Kidney epithelial cell (primary cell): ENCODE results near the gene STOM. TPM values are rescaled to one million over a fixed set of nuclear protein-coding genes. Genes with fewer than 3 reads are reported as not detected.
A peak's percentile ranks its signal among the peaks of the same experiment; 100 is the strongest.

Source experiments
- DNase-seq: peaks from one replicate; pipeline ENCODE4 v3.0.0-alpha.2; 2010; ENCODE audit warnings: low read depth
- H3K27me3 ChIP-seq: 2 replicates; pipeline ENCODE4 v1.6.0; 2011; ENCODE audit warnings: low read length; ENCODE audit not compliant: control insufficient read depth, insufficient read depth
- H3K36me3 ChIP-seq: 2 replicates; pipeline ENCODE4 v1.5.1; 2011; ENCODE audit warnings: low read length; ENCODE audit not compliant: control insufficient read depth, insufficient read depth
- H3K4me3 ChIP-seq: 2 replicates; pipeline ENCODE4 v1.5.1; 2011; ENCODE audit warnings: low read depth, mild to moderate bottlenecking, control low read depth, low read length
- CTCF ChIP-seq: IDR thresholded peaks from 2 replicates; pipeline ENCODE4 v1.5.1; 2011; ENCODE audit warnings: mild to moderate bottlenecking, moderate library complexity, low read length, control low read depth, inconsistent platforms; ENCODE audit not compliant: insufficient read depth, poor library complexity, severe bottlenecking
- total RNA-seq: library from RNA; depleted of rRNA; stranded (reverse); fragments of >200 nt; gene quantifications from 2 replicates; pipeline ENCODE4 v1.2.3, GENCODE V29; 2015

Gene STOM
- total RNA-seq, 1 donor from 2014 or later, result 16.8 TPM

- Histone ChIP-seq H3K4me3 (no peak overlapping the region), H3K36me3 (no peaks in the 10 kb centered on the region)
- no peak for TF ChIP-seq CTCF
Observed at GRCh38 chr9:121358751-121359150, 11.3 kb downstream of the STOM start.

GRCh38 chr9:121357011-121357410 lies 13.0 kb downstream of the STOM start:
- DNase-seq, result no peak
- no peaks in the 10 kb centered on the region for H3K36me3 ChIP-seq

More at GRCh38 chr9:121358751-121359150, 11.3 kb downstream of the STOM start:
- DNase-seq, result no peak
- no peaks in the 10 kb centered on the region for H3K27me3 ChIP-seq

GRCh38 chr9:121354762-121355161 lies 15.3 kb downstream of the STOM start:
- Histone ChIP-seq H3K36me3 (no peaks in the 10 kb centered on the region), H3K27me3 (no peaks in the 10 kb centered on the region), H3K4me3 (no peak overlapping the region)
- TF ChIP-seq CTCF, result no peak
- no peak for DNase-seq

More at GRCh38 chr9:121357011-121357410, 13.0 kb downstream of the STOM start:
- no peak for TF ChIP-seq CTCF
- no peaks in the 10 kb centered on the region for H3K27me3 ChIP-seq
- H3K4me3 ChIP-seq, result no peak overlapping the region

GRCh38 chr9:121354141-121354540 lies 15.9 kb downstream of the STOM start:
- no peaks in the 10 kb centered on the region for H3K36me3 ChIP-seq
- H3K27me3 ChIP-seq, result no peaks in the 10 kb centered on the region
- no peak overlapping the region for H3K4me3 ChIP-seq

GRCh38 chr9:121353241-121354061 lies 16.6 kb downstream of the STOM start:
- DNase-seq, result no peak
- H3K4me3 ChIP-seq, result no peak overlapping the region
- no peaks in the 10 kb centered on the region for H3K36me3 ChIP-seq
- TF ChIP-seq CTCF, result no peak
- no peaks in the 10 kb centered on the region for H3K27me3 ChIP-seq

More at GRCh38 chr9:121354141-121354540, 15.9 kb downstream of the STOM start:
- DNase-seq, result no peak
- TF ChIP-seq CTCF, result no peak

- no peak for TF ChIP-seq CTCF
- DNase-seq, result peak; percentile 37
- Histone ChIP-seq H3K27me3 (no peaks in the 10 kb centered on the region), H3K36me3 (no peaks in the 10 kb centered on the region), H3K4me3 (no peak overlapping the region)
Observed at GRCh38 chr9:121350993-121351561, 19.0 kb downstream of the STOM start.
